PC-9 (cell line): ENCODE data around the gene HSPA14. TPM values are rescaled to one million over a fixed set of nuclear protein-coding genes. Genes with fewer than 3 reads are reported as not detected.

Experiments used
- BruUV-seq: library from RNA; stranded (reverse); fragments of 400-500 nt; replicated peaks from 2 replicates; lab custom pipeline; 2021; lab: Mats Ljungman, UMichigan
- CTCF ChIA-PET: fragments of 300-600 bp; sonication (Branson Sonifier 250); formaldehyde crosslinking; loops from one replicate; lab custom pipeline; 2022; ENCODE audit warnings: antibody characterized with exemption; lab: Charles Lee
- POLR2A ChIA-PET: fragments of 300-600 bp; sonication (Branson Sonifier 250); formaldehyde crosslinking; loops from one replicate; lab custom pipeline; 2022; ENCODE audit warnings: antibody characterized with exemption; ENCODE audit not compliant: unreplicated experiment; lab: Charles Lee
- DNase-seq, 2 experiments: peaks; one replicate each; pipeline versions ENCODE4 v3.0.0 to v3.0.0-alpha.2; 2015 to 2022; ENCODE audit warnings: mixed read lengths in 1 of 2
- H2AFZ ChIP-seq: fragments of 200-600 bp; sonication (generic); 2 replicates; pipeline ENCODE4 v1.8.1; 2017; ENCODE audit warnings: antibody characterized with exemption
- H3F3A ChIP-seq: fragments of 200-600 bp; sonication (generic); 2 replicates; pipeline ENCODE4 v1.8.1; 2017; ENCODE audit warnings: antibody characterized with exemption, mild to moderate bottlenecking, low read depth; ENCODE audit not compliant: insufficient read depth
- H3K27ac ChIP-seq: fragments of 200-600 bp; sonication (generic); 2 replicates; pipeline ENCODE4 v1.6.1; 2016; ENCODE audit warnings: mixed run types
- H3K27me3 ChIP-seq: fragments of 200-600 bp; sonication (generic); 2 replicates; pipeline ENCODE4 v1.6.1; 2016; ENCODE audit warnings: low read depth, mixed run types; ENCODE audit not compliant: insufficient read depth
- H3K36me3 ChIP-seq: fragments of 200-600 bp; sonication (generic); 2 replicates; pipeline ENCODE4 v1.6.1; 2016; ENCODE audit warnings: low read depth, mixed run types
- H3K4me1 ChIP-seq: fragments of 200-600 bp; sonication (generic); replicated peaks from 2 replicates; pipeline ENCODE4 v1.6.1; 2016; ENCODE audit warnings: mixed run types; ENCODE audit not compliant: insufficient read depth
- H3K4me2 ChIP-seq: fragments of 200-600 bp; sonication (generic); 2 replicates; pipeline ENCODE4 v1.6.1; 2017; ENCODE audit warnings: mixed run types
- H3K4me3 ChIP-seq: fragments of 200-600 bp; sonication (generic); 2 replicates; pipeline ENCODE4 v1.6.1; 2016; ENCODE audit warnings: mixed run types
- H3K79me2 ChIP-seq: fragments of 200-600 bp; sonication (generic); 2 replicates; pipeline ENCODE4 v1.6.1; 2017; ENCODE audit warnings: low read depth, mixed run types
- H3K9me2 ChIP-seq: fragments of 200-600 bp; sonication (generic); 2 replicates; pipeline ENCODE4 v1.8.1; 2017; ENCODE audit warnings: mild to moderate bottlenecking; ENCODE audit not compliant: insufficient read depth
- H3K9me3 ChIP-seq: fragments of 200-600 bp; sonication (generic); 2 replicates; pipeline ENCODE4 v1.8.1; 2016; ENCODE audit warnings: low read depth; ENCODE audit not compliant: insufficient read depth
- H4K20me1 ChIP-seq: fragments of 200-600 bp; sonication (generic); 2 replicates; pipeline ENCODE4 v1.8.1; 2017; ENCODE audit not compliant: insufficient read depth
- EZH2 ChIP-seq: fragments of 200-600 bp; sonication (generic); IDR thresholded peaks from 2 replicates; pipeline ENCODE4 v1.8.0; 2017; ENCODE audit warnings: antibody characterized with exemption, low read depth
- intact Hi-C: fragments of 100-400 bp; cut with micrococcal nuclease; formaldehyde crosslinking; loops from one replicate; pipeline ENCODE4 v1.10.0; 2022; ENCODE audit not compliant: unreplicated experiment
- total RNA-seq: library from RNA; stranded (reverse); gene quantifications from 2 replicates; pipeline ENCODE4 v1.2.3, GENCODE V29; 2021
- TF ChIP-seq, protein P1 (sequence below): fragments of 200-600 bp; sonication (generic); conservative IDR thresholded peaks from 2 replicates; pipeline ENCODE4 v1.6.1; 2017; ENCODE audit warnings: mixed run types, antibody characterized with exemption, mild to moderate bottlenecking, moderate library complexity

Gene HSPA14
- total RNA-seq, 1 experiment from 2014 or later: 23.1 TPM

GRCh38 chr10:14836208-14836607 is 1.9 kb upstream of the HSPA14 start:
- no peak for DNase-seq
- H3K4me3 ChIP-seq: no peak overlapping the region
- ChIA-PET CTCF (interaction anchor here (0.6 kb wide), 1 partner anchor 1461 kb away, joined by 3 read pairs; no protein-coding TSS in a partner anchor), POLR2A (no interaction called here)
- intact Hi-C loops: loop anchor here (5.0 kb wide), 4 partner anchors 184 to 339 kb away; partner anchors contain the start of gene RPP38
- H3K9me2 ChIP-seq: no peaks in the 10 kb centered on the region
- peak overlapping the region; percentile 97; the same call in 1 of the 2 replicates for H3K4me2 ChIP-seq
- no peak overlapping the region for H3K27ac ChIP-seq
- no peaks in the 10 kb centered on the region for H3F3A ChIP-seq
- no peak overlapping the region for H2AFZ ChIP-seq
- H3K79me2 ChIP-seq: peaks cover 34% of the 10 kb centered on the region
- H3K36me3 ChIP-seq: 0 out of 2 replicates have a peak, but pooled peaks cover 3% of the 10 kb centered on the region
- no peaks in the 10 kb centered on the region for H3K9me3 ChIP-seq
- H3K4me1 ChIP-seq: peaks cover 14% of the 10 kb centered on the region
- no peaks in the 10 kb centered on the region for H3K27me3 ChIP-seq
- BruUV-seq: no TSS peak
- no peak for TF ChIP-seq EZH2
- TF ChIP-seq, protein P1, sequence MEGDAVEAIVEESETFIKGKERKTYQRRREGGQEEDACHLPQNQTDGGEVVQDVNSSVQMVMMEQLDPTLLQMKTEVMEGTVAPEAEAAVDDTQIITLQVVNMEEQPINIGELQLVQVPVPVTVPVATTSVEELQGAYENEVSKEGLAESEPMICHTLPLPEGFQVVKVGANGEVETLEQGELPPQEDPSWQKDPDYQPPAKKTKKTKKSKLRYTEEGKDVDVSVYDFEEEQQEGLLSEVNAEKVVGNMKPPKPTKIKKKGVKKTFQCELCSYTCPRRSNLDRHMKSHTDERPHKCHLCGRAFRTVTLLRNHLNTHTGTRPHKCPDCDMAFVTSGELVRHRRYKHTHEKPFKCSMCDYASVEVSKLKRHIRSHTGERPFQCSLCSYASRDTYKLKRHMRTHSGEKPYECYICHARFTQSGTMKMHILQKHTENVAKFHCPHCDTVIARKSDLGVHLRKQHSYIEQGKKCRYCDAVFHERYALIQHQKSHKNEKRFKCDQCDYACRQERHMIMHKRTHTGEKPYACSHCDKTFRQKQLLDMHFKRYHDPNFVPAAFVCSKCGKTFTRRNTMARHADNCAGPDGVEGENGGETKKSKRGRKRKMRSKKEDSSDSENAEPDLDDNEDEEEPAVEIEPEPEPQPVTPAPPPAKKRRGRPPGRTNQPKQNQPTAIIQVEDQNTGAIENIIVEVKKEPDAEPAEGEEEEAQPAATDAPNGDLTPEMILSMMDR: no peak
- no peaks in the 10 kb centered on the region for H4K20me1 ChIP-seq

- TSS peak; percentile 60 for BruUV-seq
- Histone ChIP-seq H3K36me3 (0 out of 2 replicates have a peak, but pooled peaks cover 3% of the 10 kb centered on the region), H2AFZ (peak overlapping the region; percentile 88), H3K4me3 (peak overlapping the region; percentile 80), H3K27ac (peak overlapping the region; percentile 60), H3K4me2 (peak overlapping the region; percentile 97), H3K27me3 (no peaks in the 10 kb centered on the region), H3F3A (no peaks in the 10 kb centered on the region), H3K9me3 (no peaks in the 10 kb centered on the region), H3K79me2 (peaks cover 39% of the 10 kb centered on the region), H3K4me1 (peaks cover 14% of the 10 kb centered on the region), H3K9me2 (no peaks in the 10 kb centered on the region), H4K20me1 (no peaks in the 10 kb centered on the region)
- TF ChIP-seq, protein P1: no peak
- TF ChIP-seq EZH2: no peak
- intact Hi-C loops: loop anchor here (5.0 kb wide), 4 partner anchors 185 to 340 kb away; partner anchors contain the start of gene RPP38
- POLR2A ChIA-PET: interaction anchor here (0.5 to 1.1 kb wide), 8 partner anchors 13 to 277 kb away, joined by 3 to 15 read pairs (median 4); no protein-coding TSS in a partner anchor
- DNase-seq: no peak
- CTCF ChIA-PET: interaction anchor here (0.6 to 1.1 kb wide), 5 partner anchors 14 to 1993 kb away, joined by 3 to 14 read pairs (median 5); no protein-coding TSS in a partner anchor
Measured at GRCh38 chr10:14837003-14837756, 926 bp upstream of the HSPA14 start.

DNA sequence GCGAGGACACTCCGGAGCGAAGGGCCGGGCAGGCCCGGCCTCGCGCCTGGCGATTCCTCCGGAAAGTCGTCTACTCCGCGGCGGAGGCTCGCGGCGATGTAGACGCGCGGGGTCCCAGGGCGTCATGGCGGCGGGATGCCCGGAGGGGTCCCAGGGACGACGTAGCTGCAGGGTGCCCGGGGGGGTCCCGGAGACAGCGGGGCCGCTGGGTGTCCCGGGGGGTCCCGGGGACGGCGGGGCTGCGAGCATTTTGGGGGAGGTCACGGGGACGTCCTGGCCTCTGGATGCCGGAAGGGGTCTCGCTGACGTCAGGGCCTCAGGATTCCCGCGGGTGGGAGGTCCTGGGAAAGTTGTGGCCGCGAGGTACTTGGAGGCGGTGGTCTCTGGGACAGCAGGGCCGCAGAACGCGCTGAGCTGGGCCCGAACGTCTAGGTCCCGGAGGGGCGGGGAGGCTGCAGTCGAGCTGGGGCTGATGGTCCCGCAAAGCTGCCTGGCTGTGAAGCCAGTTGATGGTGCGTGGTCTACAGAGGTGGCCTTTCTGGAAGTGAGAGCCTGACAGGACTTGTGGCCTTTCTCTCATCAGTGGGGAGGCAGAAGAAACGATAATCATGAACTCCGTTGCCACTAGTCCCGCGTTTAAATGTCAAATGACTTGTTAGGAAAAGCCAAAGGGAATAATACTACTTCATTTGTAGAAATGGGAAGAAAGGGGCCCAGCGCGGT is 637 bp downstream of the HSPA14 start:
- Histone ChIP-seq H3K27ac (peak overlapping the region; percentile 54), H4K20me1 (no peaks in the 10 kb centered on the region), H3K79me2 (peaks cover 39% of the 10 kb centered on the region), H3K4me3 (peak overlapping the region; percentile 80), H2AFZ (peak overlapping the region; percentile 86), H3K9me2 (no peaks in the 10 kb centered on the region), H3K4me1 (peaks cover 14% of the 10 kb centered on the region), H3K27me3 (no peaks in the 10 kb centered on the region), H3K9me3 (no peaks in the 10 kb centered on the region), H3K4me2 (peak overlapping the region; percentile 82), H3F3A (no peaks in the 10 kb centered on the region), H3K36me3 (peaks cover 6% of the 10 kb centered on the region; the same call in 1 of the 2 replicates)
- intact Hi-C loops: loop anchor here (1.0 to 5.0 kb wide), 6 partner anchors 40 to 341 kb away; partner anchors contain the start of genes RPP38 and SUV39H2
- CTCF ChIA-PET: interaction anchor here (1.0 kb wide), 1 partner anchor 330 kb away, joined by 5 read pairs; no protein-coding TSS in a partner anchor
- peak in 1 of 2 experiments; percentile 7 for DNase-seq
- POLR2A ChIA-PET: interaction anchor here (0.5 to 1.1 kb wide), 2 partner anchors 126 to 233 kb away, joined by 3 read pairs; no protein-coding TSS in a partner anchor
- BruUV-seq: no TSS peak
- TF ChIP-seq, protein P1: no peak
- no peak for TF ChIP-seq EZH2
